ENCODE data around the gene SLC25A53.
A peak's percentile ranks its signal among the peaks of the same experiment; 100 is the strongest.

The SLC25A53 gene

GRCh38 chrX:104104676-104105075, 52.1 kb downstream of the SLC25A53 start:
- in situ Hi-C loops (cut with MboI; ENCODE audit: low pct_unique_long_range_greater_than_20kb, low sequenced_read_pairs, unreplicated experiment): loop anchor here (25.0 kb wide), 1 partner anchor 267 kb away; the partner anchor contains the start of gene RAB9B

GRCh38 chrX:104098919-104099318, 57.9 kb downstream of the SLC25A53 start:
- DNase-seq (ENCODE audit: low spot score): no peak
- TF ChIP-seq CTCF (IDR thresholded peaks at IDR 0.05; ENCODE audit: extremely low read depth, insufficient read depth, missing control alignments): no peak
- in situ Hi-C loops (cut with MboI; ENCODE audit: low pct_unique_long_range_greater_than_20kb, low sequenced_read_pairs, unreplicated experiment): no loop called here

More at GRCh38 chrX:104104676-104105075, 52.1 kb downstream of the SLC25A53 start:
- no peak for TF ChIP-seq CTCF (IDR thresholded peaks at IDR 0.05; ENCODE audit: extremely low read depth, insufficient read depth, missing control alignments)
- no peak for DNase-seq (ENCODE audit: low spot score)

DNA sequence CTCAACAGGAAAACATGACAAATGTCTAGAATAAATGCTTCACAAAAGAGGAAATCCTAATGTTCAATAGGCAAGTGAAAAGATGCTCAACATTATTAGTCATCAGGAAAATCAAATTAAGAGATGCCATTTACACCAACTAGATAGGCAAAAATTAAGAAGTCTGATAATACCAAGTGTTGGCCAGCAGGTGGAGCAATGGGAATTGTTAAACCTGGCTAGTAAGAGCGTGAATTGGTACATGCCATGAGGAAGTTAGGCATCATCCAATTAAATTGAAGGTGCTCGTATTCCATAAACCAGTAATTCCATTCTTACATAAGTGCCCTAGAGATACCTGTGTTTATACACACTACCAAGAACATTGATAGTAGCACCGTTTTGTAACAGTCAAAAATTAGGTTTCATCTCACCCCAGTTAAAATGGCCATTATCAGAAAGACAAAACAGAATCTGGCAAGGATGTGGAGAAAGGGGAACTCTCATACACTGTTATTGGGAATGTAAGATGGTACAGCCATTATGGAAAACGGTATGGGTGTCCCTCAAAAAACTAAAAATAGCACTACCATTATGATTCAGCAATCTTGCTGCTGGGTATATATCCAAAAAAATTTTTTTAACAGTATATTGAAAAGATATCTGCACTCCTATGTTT, 58.5 kb downstream of the SLC25A53 start:
- peak; percentile 49 for DNase-seq (ENCODE audit: low spot score)
- in situ Hi-C loops (cut with MboI; ENCODE audit: low pct_unique_long_range_greater_than_20kb, low sequenced_read_pairs, unreplicated experiment): no loop called here
- TF ChIP-seq CTCF (IDR thresholded peaks at IDR 0.05; ENCODE audit: extremely low read depth, insufficient read depth, missing control alignments): peak; percentile 61

- in situ Hi-C loops (cut with MboI; ENCODE audit: low pct_unique_long_range_greater_than_20kb, low sequenced_read_pairs, unreplicated experiment): no loop called here
- DNase-seq (ENCODE audit: low spot score): no peak
- TF ChIP-seq CTCF (IDR thresholded peaks at IDR 0.05; ENCODE audit: extremely low read depth, insufficient read depth, missing control alignments): no peak
Observed at GRCh38 chrX:104085919-104086318, 70.9 kb downstream of the SLC25A53 start.

DNA sequence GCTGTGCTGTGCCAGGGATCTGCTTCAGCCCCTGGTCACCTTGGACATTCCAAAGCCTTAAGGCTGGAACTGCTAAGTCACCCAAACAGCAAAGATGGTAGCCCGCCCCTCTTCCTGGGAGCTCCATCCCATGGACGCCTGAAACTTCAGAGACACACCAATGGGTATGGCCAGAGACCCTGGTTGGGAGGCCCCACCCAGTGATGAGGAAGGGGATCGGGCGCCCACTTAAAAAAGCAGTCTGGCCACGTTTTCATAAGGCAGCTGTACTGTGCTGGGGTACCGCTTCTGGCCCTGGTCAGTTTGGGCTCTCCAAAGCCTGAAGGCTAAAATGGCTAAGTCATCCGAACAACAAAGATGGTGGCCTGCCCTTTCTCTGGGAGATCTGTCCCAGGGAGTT, 71.3 kb downstream of the SLC25A53 start:
- in situ Hi-C loops (cut with MboI; ENCODE audit: low pct_unique_long_range_greater_than_20kb, low sequenced_read_pairs, unreplicated experiment): no loop called here
- no peak for TF ChIP-seq CTCF (IDR thresholded peaks at IDR 0.05; ENCODE audit: extremely low read depth, insufficient read depth, missing control alignments)
- DNase-seq (ENCODE audit: low spot score): no peak

GRCh38 chrX:104084534-104085277, 72.1 kb downstream of the SLC25A53 start:
- DNase-seq (ENCODE audit: low spot score): no peak
- no peak for TF ChIP-seq CTCF (IDR thresholded peaks at IDR 0.05; ENCODE audit: extremely low read depth, insufficient read depth, missing control alignments)
- in situ Hi-C loops (cut with MboI; ENCODE audit: low pct_unique_long_range_greater_than_20kb, low sequenced_read_pairs, unreplicated experiment): no loop called here
